ENCODE results near the gene GJB2.

DNA sequence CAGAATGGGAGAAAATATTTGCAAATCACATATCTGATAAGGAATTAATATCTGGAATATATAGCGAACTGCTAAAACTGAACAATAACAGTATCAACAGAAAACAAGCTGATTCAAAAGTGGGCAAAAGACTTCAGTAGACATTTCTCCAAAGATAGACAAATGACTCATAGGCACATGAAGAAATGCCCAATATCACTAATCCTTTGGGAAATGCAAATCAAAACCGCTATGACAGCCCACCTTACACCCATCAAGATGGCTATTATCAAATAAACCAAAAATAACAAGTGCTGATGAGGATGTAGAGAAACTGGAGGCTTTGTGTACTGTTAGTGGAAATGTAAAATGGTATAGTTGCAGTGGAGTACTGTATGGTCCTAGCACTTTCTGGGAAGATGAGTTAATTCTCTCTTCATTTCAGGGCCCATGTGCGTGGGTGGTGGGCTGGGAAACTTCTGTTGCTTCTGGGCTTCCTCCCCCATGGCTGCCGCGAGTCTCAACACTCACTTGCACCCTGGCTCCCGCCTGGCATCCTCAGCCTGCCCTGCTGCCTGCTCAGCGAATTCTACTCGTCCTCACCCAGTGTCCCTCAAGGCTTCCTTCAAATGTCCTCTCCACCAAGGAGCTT is 19.5 kb downstream of the GJB2 start:
- TF ChIP-seq, protein P1, sequence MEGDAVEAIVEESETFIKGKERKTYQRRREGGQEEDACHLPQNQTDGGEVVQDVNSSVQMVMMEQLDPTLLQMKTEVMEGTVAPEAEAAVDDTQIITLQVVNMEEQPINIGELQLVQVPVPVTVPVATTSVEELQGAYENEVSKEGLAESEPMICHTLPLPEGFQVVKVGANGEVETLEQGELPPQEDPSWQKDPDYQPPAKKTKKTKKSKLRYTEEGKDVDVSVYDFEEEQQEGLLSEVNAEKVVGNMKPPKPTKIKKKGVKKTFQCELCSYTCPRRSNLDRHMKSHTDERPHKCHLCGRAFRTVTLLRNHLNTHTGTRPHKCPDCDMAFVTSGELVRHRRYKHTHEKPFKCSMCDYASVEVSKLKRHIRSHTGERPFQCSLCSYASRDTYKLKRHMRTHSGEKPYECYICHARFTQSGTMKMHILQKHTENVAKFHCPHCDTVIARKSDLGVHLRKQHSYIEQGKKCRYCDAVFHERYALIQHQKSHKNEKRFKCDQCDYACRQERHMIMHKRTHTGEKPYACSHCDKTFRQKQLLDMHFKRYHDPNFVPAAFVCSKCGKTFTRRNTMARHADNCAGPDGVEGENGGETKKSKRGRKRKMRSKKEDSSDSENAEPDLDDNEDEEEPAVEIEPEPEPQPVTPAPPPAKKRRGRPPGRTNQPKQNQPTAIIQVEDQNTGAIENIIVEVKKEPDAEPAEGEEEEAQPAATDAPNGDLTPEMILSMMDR (IDR thresholded peaks at IDR 0.05): no peak
- no peak for TF ChIP-seq POLR2A (IDR thresholded peaks at IDR 0.05)

All from esophagus squamous epithelium (tissue), 4 donors.